Endothelial cell of umbilical vein (primary cell): Measurements from ENCODE around the gene FYB1. TPM values are rescaled to one million over a fixed set of nuclear protein-coding genes. Genes with fewer than 3 reads are reported as not detected.

Experiments
- BruUV-seq: library from RNA; stranded (reverse); fragments of 400-500 nt; replicated peaks from 2 replicates; lab custom pipeline; 2021; lab: Mats Ljungman, UMichigan
- CTCF ChIA-PET: fragments of 300-600, 350-600 bp; sonication (Branson Sonifier 250); formaldehyde crosslinking; loops from one replicate; lab custom pipeline; 2021; ENCODE audit warnings: antibody characterized with exemption, inconsistent platforms; lab: Charles Lee
- POLR2A ChIA-PET: fragments of 300-600, 350-600 bp; sonication (Branson Sonifier 250); formaldehyde crosslinking; loops from one replicate; lab custom pipeline; 2021; ENCODE audit warnings: antibody characterized with exemption, inconsistent platforms; lab: Charles Lee
- DNase-seq: peaks from one replicate; pipeline ENCODE4 v3.0.0-alpha.2; 2011; ENCODE audit warnings: low read depth, low spot score
- FAIRE-seq: peaks from 2 replicates; lab custom pipeline; 2011; peaks lifted over from hg19 to GRCh38; lab: Jason Lieb, UNC
- H2AFZ ChIP-seq: 2 replicates; pipeline ENCODE4 v1.6.0; 2012; ENCODE audit warnings: low read depth, low read length, control low read depth, inconsistent platforms
- H3K27ac ChIP-seq: 2 replicates; pipeline ENCODE4 v1.5.1; 2011; ENCODE audit warnings: low read depth, mild to moderate bottlenecking, control low read depth, low read length, moderate library complexity; ENCODE audit not compliant: insufficient read depth
- H3K27me3 ChIP-seq, 2 experiments: 2 replicates each; pipeline versions ENCODE4 v1.6.0 to v1.6.1; 2011; ENCODE audit warnings: low read length in 2 of 2, mixed read lengths in 1 of 2; ENCODE audit not compliant: control insufficient read depth in 2 of 2, insufficient read depth in 2 of 2
- H3K36me3 ChIP-seq, 2 experiments: 2 replicates in 1 of 2; 3 replicates in 1 of 2; pipeline ENCODE4 v1.5.1; 2011; ENCODE audit warnings: low read length in 2 of 2, mild to moderate bottlenecking in 1 of 2, moderate library complexity in 1 of 2; ENCODE audit not compliant: control insufficient read depth in 2 of 2, insufficient read depth in 2 of 2; ENCODE audit errors: extremely low read depth in 1 of 2
- H3K4me1 ChIP-seq: 3 replicates; pipeline ENCODE4 v1.5.1; 2011; ENCODE audit warnings: mild to moderate bottlenecking, low read length; ENCODE audit not compliant: control insufficient read depth, insufficient read depth; ENCODE audit errors: extremely low read depth
- H3K4me2 ChIP-seq: 2 replicates; pipeline ENCODE4 v1.6.1; 2011; ENCODE audit warnings: low read length, control low read depth, mixed read lengths; ENCODE audit not compliant: insufficient read depth
- H3K4me3 ChIP-seq, 3 experiments: fragments of 200-600 bp in 1 of 3; sonication (generic), shearing (Covaris generic) in 1 of 3; replicated peaks in 1 of 3; 2 replicates each; pipeline ENCODE4 v1.5.1; 2011 to 2016; ENCODE audit warnings: control low read depth in 3 of 3, low read length in 3 of 3, mild to moderate bottlenecking in 2 of 3, inconsistent platforms in 1 of 3, low read depth in 1 of 3, moderate library complexity in 1 of 3; ENCODE audit not compliant: insufficient read depth in 1 of 3
- H3K79me2 ChIP-seq: 2 replicates; pipeline ENCODE4 v1.6.0; 2012; ENCODE audit warnings: low read length, inconsistent platforms; ENCODE audit not compliant: control insufficient read depth, insufficient read depth
- H3K9ac ChIP-seq: replicated peaks from 2 replicates; pipeline ENCODE3; 2011; ENCODE audit warnings: low read length, control low read depth; ENCODE audit not compliant: insufficient read depth; ENCODE audit errors: extremely low read depth
- H3K9me1 ChIP-seq: replicated peaks from 3 replicates; pipeline ENCODE4 v1.6.0; 2011; ENCODE audit warnings: mild to moderate bottlenecking, low read length; ENCODE audit not compliant: control insufficient read depth, insufficient read depth; ENCODE audit errors: extremely low read depth
- H3K9me3 ChIP-seq: replicated peaks from 2 replicates; pipeline ENCODE4 v1.5.1; 2012; ENCODE audit warnings: low read length, inconsistent platforms; ENCODE audit not compliant: control insufficient read depth, insufficient read depth
- H4K20me1 ChIP-seq: replicated peaks from 2 replicates; pipeline ENCODE3; 2011; ENCODE audit warnings: mild to moderate bottlenecking, low read length; ENCODE audit not compliant: control insufficient read depth, insufficient read depth; ENCODE audit errors: extremely low read depth
- EZH2 ChIP-seq: IDR thresholded peaks from 2 replicates; pipeline ENCODE4 v1.6.1; 2012; ENCODE audit warnings: borderline replicate concordance, low read depth, mild to moderate bottlenecking, moderate library complexity, low read length, inconsistent platforms; ENCODE audit not compliant: severe bottlenecking
- FOS ChIP-seq: IDR thresholded peaks from 2 replicates; pipeline ENCODE4 v1.6.1; 2011; ENCODE audit warnings: mild to moderate bottlenecking, low read length, moderate library complexity, borderline replicate concordance; ENCODE audit not compliant: insufficient read depth
- GATA2 ChIP-seq: IDR thresholded peaks from 2 replicates; pipeline ENCODE4 v1.7.0; 2011; ENCODE audit warnings: low read depth, mild to moderate bottlenecking, moderate library complexity, mixed read lengths, low read length; ENCODE audit not compliant: insufficient read length, insufficient read depth
- JUN ChIP-seq: IDR thresholded peaks from 2 replicates; pipeline ENCODE4 v1.6.1; 2011; ENCODE audit warnings: borderline replicate concordance, low read depth; ENCODE audit not compliant: insufficient read length, insufficient read depth
- MYC ChIP-seq: IDR thresholded peaks from one replicate; pipeline ENCODE4 v1.6.1; 2011; ENCODE audit warnings: mild to moderate bottlenecking, low read depth, low read length
- POLR2A ChIP-seq: IDR thresholded peaks from 2 replicates; pipeline ENCODE4 v1.6.1; 2012; ENCODE audit warnings: low read depth, mild to moderate bottlenecking, control low read depth, low read length
- POLR2AphosphoS5 ChIP-seq: IDR thresholded peaks from 2 replicates; pipeline ENCODE4 v1.6.1; 2012; ENCODE audit warnings: low read depth, mild to moderate bottlenecking, control low read depth, low read length, moderate library complexity; ENCODE audit not compliant: insufficient read depth
- dilution Hi-C: fragments of 300-500 bp; cut with MboI; formaldehyde crosslinking; loops from one replicate; pipeline ENCODE4 v1.15.0; 2019; ENCODE audit warnings: low sequenced_read_pairs; ENCODE audit not compliant: extremely low pct_ligation_motif_present
- intact Hi-C: fragments of 100-400 bp; cut with micrococcal nuclease; formaldehyde crosslinking; loops from one replicate; pipeline ENCODE4 v1.10.0; 2022
- polyA plus RNA-seq, 4 experiments: library from polyadenylated mRNA; depleted of rRNA in 3 of 4; stranded (reverse) in 3 of 4; unstranded in 1 of 4; fragments of >200 nt; gene quantifications; 2 replicates each; pipeline versions ENCODE4 v1.2.1 to v1.2.3, GENCODE V29; 2011 to 2012; ENCODE audit warnings: missing spikeins in 1 of 4
- total RNA-seq: library from RNA; stranded (reverse); gene quantifications from 2 replicates; pipeline ENCODE4 v1.2.3, GENCODE V29; 2021
- TF ChIP-seq, protein P1 (sequence below), 2 donors: IDR thresholded peaks; 1 replicate in 1 of 2; 2 replicates in 1 of 2; pipeline ENCODE4 v1.5.1; 2011; ENCODE audit warnings: low read length in 2 of 2, mild to moderate bottlenecking in 2 of 2, moderate library complexity in 2 of 2, control low read depth in 1 of 2, inconsistent platforms in 1 of 2, low read depth in 1 of 2; ENCODE audit not compliant: insufficient read depth in 1 of 2; ENCODE audit errors: extremely low read depth in 1 of 2
- TF ChIP-seq, protein P2 (sequence below): IDR thresholded peaks from 2 replicates; pipeline ENCODE4 v1.6.1; 2011; ENCODE audit not compliant: insufficient read depth, insufficient read length

The FYB1 gene
- total and polyA plus RNA-seq, 2 donors (not counting 3 experiments of a cell fraction or from before 2014, with no cell fraction given): 0.44 TPM; not detected in 1

DNA sequence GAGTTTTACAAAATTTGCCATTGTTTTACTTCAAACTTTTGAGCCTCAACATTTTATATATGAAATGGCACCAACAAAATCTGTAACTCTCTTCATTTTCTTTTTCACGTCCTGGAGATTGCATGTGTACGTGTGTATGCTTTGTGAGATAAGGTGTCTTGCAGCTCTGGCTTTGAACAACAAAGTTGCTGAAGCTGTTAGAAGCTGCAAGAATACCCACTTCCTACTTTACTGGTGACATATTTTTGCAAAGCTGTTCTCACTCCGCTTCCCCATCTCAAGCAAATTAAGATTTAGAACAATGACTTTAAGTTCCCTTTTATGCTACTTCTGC lies 41.8 kb downstream of the FYB1 start:
- Histone ChIP-seq H3K9me3 (no peaks in the 10 kb centered on the region), H3K4me1 (no peaks in the 10 kb centered on the region), H3K4me3 (no peak overlapping the region), H2AFZ (no peak overlapping the region), H3K9ac (no peak overlapping the region), H3K4me2 (no peak overlapping the region), H3K79me2 (no peaks in the 10 kb centered on the region), H3K9me1 (no peaks in the 10 kb centered on the region), H3K36me3 (no peaks in the 10 kb centered on the region), H3K27me3 (no peaks in the 10 kb centered on the region), H3K27ac (no peak overlapping the region), H4K20me1 (no peaks in the 10 kb centered on the region)
- intact Hi-C loops: no loop called here
- ChIA-PET CTCF (interaction anchor here (1.0 to 1.2 kb wide), 3 partner anchors 9 to 105 kb away, joined by 3 read pairs; no protein-coding TSS in a partner anchor), POLR2A (no interaction called here)
- FAIRE-seq (peak; percentile 31), DNase-seq (no peak)
- BruUV-seq: no TSS peak
- dilution Hi-C loops: no loop called here
- TF ChIP-seq POLR2AphosphoS5 (no peak), GATA2 (no peak), MYC (no peak), EZH2 (no peak), POLR2A (no peak), FOS (no peak), JUN (no peak)
- TF ChIP-seq, protein P1, sequence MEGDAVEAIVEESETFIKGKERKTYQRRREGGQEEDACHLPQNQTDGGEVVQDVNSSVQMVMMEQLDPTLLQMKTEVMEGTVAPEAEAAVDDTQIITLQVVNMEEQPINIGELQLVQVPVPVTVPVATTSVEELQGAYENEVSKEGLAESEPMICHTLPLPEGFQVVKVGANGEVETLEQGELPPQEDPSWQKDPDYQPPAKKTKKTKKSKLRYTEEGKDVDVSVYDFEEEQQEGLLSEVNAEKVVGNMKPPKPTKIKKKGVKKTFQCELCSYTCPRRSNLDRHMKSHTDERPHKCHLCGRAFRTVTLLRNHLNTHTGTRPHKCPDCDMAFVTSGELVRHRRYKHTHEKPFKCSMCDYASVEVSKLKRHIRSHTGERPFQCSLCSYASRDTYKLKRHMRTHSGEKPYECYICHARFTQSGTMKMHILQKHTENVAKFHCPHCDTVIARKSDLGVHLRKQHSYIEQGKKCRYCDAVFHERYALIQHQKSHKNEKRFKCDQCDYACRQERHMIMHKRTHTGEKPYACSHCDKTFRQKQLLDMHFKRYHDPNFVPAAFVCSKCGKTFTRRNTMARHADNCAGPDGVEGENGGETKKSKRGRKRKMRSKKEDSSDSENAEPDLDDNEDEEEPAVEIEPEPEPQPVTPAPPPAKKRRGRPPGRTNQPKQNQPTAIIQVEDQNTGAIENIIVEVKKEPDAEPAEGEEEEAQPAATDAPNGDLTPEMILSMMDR (IDR thresholded peaks at IDR 0.05; ENCODE audit: extremely low read depth in 1 of 2, insufficient read depth in 1 of 2, low read depth in 1 of 2, low read length in 2 of 2): no peak
- TF ChIP-seq, protein P2, sequence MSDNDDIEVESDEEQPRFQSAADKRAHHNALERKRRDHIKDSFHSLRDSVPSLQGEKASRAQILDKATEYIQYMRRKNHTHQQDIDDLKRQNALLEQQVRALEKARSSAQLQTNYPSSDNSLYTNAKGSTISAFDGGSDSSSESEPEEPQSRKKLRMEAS: no peak
